NCI-H2196 (cell line): ENCODE data around the gene PRKAG2.

Experiments
- DNase-seq: peaks from one replicate; lab custom pipeline; 2025; ENCODE audit not compliant: unreplicated experiment; lab: John Stamatoyannopoulos, UW

The PRKAG2 gene

GRCh38 chr7:151775547-151776443 lies 101.1 kb downstream of the PRKAG2 start:
- DNase-seq: no peak

- DNase-seq: no peak
Measured at GRCh38 chr7:151774951-151775350, 102.0 kb downstream of the PRKAG2 start.

- no peak for DNase-seq
Measured at GRCh38 chr7:151773797-151774196, 103.1 kb downstream of the PRKAG2 start.

GRCh38 chr7:151770232-151770631 lies 106.7 kb downstream of the PRKAG2 start:
- no peak for DNase-seq

- DNase-seq: no peak
Measured at GRCh38 chr7:151769188-151769821, 107.6 kb downstream of the PRKAG2 start.

GRCh38 chr7:151768805-151769187 lies 108.1 kb downstream of the PRKAG2 start:
- no peak for DNase-seq

GRCh38 chr7:151767557-151767956 lies 109.4 kb downstream of the PRKAG2 start:
- no peak for DNase-seq

GRCh38 chr7:151764056-151764920 lies 112.6 kb downstream of the PRKAG2 start:
- DNase-seq: no peak

- DNase-seq: no peak
Measured at GRCh38 chr7:151763420-151763984, 113.4 kb downstream of the PRKAG2 start.

- DNase-seq: no peak
Measured at GRCh38 chr7:151762583-151763245, 114.2 kb downstream of the PRKAG2 start.

- DNase-seq: no peak
Measured at GRCh38 chr7:151761957-151762356, 115.0 kb downstream of the PRKAG2 start.

GRCh38 chr7:151761231-151761630 lies 115.7 kb downstream of the PRKAG2 start:
- DNase-seq: no peak

- DNase-seq: peak; percentile 59
Measured at GRCh38 chr7:151759591-151760042, 117.3 kb downstream of the PRKAG2 start.

- DNase-seq: no peak
Measured at GRCh38 chr7:151758622-151759540, 118.0 kb downstream of the PRKAG2 start.

- no peak for DNase-seq
Measured at GRCh38 chr7:151757274-151757673, 119.6 kb downstream of the PRKAG2 start.

GRCh38 chr7:151756866-151757265 lies 120.0 kb downstream of the PRKAG2 start:
- DNase-seq: no peak

GRCh38 chr7:151756076-151756731 lies 120.7 kb downstream of the PRKAG2 start:
- DNase-seq: no peak

- DNase-seq: no peak
Measured at GRCh38 chr7:151755131-151755801, 121.6 kb downstream of the PRKAG2 start.
